Gastrocnemius medialis (tissue), 4 donors: ENCODE results near the gene TAS2R30. TPM values are rescaled to one million over a fixed set of nuclear protein-coding genes. Genes with fewer than 3 reads are reported as not detected.
A peak's percentile ranks its signal among the peaks of the same experiment; 100 is the strongest.

Experiments used
- ATAC-seq, 2 donors: fragments of 150-250 bp; one replicate each; pipeline ENCODE4 v1.9.1; 2016
- DNase-seq, 2 donors: peaks; one replicate each; pipeline ENCODE4 v3.0.0-alpha.2; 2019
- H3K27ac ChIP-seq, 4 donors: fragments of 200-600 bp; sonication (generic); 1 replicate in 1 of 4; 2 replicates in 3 of 4; pipeline ENCODE4 v1.5.1; 2016 to 2018; ENCODE audit warnings: mild to moderate bottlenecking in 2 of 4, moderate library complexity in 1 of 4
- H3K27me3 ChIP-seq, 3 donors: fragments of 200-600 bp; sonication (generic) in 2 of 3; 1 replicate in 1 of 3; 2 replicates in 2 of 3; pipeline versions ENCODE4 v1.5.1 to v1.6.0; 2016 to 2019; ENCODE audit warnings: mild to moderate bottlenecking in 1 of 3, moderate library complexity in 1 of 3
- H3K36me3 ChIP-seq, 2 donors: fragments of 200-600 bp; sonication (generic) in 1 of 2; one replicate each; pipeline ENCODE4 v1.5.1; 2017 to 2018
- H3K4me1 ChIP-seq, 2 donors: fragments of 200-600 bp; sonication (generic) in 1 of 2; one replicate each; pipeline ENCODE4 v1.5.1; 2016 to 2017; ENCODE audit warnings: mild to moderate bottlenecking in 2 of 2
- H3K4me3 ChIP-seq, 4 donors: fragments of 200-600 bp; sonication (generic) in 3 of 4; 1 replicate in 1 of 4; 2 replicates in 3 of 4; pipeline ENCODE4 v1.5.1; 2016 to 2019; ENCODE audit warnings: mild to moderate bottlenecking in 2 of 4
- H3K9me3 ChIP-seq, 3 donors: fragments of 200-600 bp; sonication (generic) in 2 of 3; 1 replicate in 1 of 3; 2 replicates in 2 of 3; pipeline ENCODE4 v1.5.1; 2016 to 2019
- POLR2A ChIP-seq, 2 donors: fragments of 450-650 bp; IDR thresholded peaks; one replicate each; pipeline ENCODE4 v1.6.1; 2017; ENCODE audit warnings: antibody characterized with exemption in 2 of 2, mild to moderate bottlenecking in 2 of 2, moderate library complexity in 2 of 2
- in situ Hi-C, 4 donors: fragments of 200-750 bp; cut with MboI; loops; one replicate each; pipeline versions ENCODE4 v1.15.0 to v1.8.0; 2017; ENCODE audit warnings: low sequenced_read_pairs in 4 of 4
- intact Hi-C: fragments of 100-400 bp; cut with DNase I; formaldehyde crosslinking; loops from one replicate; pipeline ENCODE4 v1.15.1; 2023; ENCODE audit warnings: low total_unique reads
- total RNA-seq, 4 donors: library from RNA; depleted of rRNA; stranded (reverse); fragments of >200 nt; gene quantifications; one replicate each; pipeline versions ENCODE4 v1.1.0 to v1.2.3, GENCODE V29; 2016
- TF ChIP-seq, protein P1 (sequence below), 5 experiments: fragments of 450-650 bp in 3 of 5; fragments of 200-600 bp in 2 of 5; sonication (generic) in 2 of 5; IDR thresholded peaks in 4 of 5; conservative IDR thresholded peaks in 1 of 5; 1 replicate in 4 of 5; 2 replicates in 1 of 5; pipeline ENCODE4 v1.5.1; 2016 to 2019; ENCODE audit warnings: antibody characterized with exemption in 5 of 5, mild to moderate bottlenecking in 3 of 5, moderate library complexity in 3 of 5

Gene TAS2R30
- total RNA-seq, 4 donors from 2014 or later, result 0.29 to 2.1 (median 0.34) TPM; not detected in 1

DNA sequence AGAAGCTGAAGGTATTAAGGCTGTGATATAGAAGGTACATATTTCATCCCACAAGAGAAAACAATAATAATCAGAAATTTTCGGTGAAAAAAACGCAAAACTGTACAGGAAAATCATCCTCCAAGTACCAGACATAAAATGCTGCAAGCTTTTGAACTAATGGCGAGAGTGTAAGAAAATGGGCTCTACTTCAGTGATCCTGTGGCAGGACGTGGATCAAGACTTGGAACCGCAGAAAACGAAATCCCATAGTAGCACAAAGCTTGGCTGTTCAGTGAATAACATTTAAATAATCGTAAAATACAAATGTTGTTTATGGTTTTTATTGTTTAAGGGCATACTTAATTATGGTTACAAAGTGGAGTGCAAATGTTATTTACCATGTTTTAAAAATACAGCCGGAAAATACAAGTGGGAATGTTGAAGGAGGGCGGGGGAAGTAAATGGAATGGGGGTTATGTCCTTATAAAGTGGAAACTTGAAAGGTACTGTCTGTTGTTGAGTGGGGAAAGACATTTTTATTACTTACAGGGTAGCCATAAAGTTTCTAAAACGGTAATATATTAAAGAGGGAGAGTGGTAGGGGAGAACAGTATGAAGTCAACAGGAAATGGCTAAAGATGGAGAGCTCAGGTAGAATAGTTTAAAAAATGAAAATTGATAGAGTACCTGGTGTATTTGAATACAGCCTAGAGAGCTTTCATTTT, 37.7 kb upstream of the TAS2R30 start:
- Histone ChIP-seq H3K4me3 (peak overlapping the region; percentile 80 to 90 (median 82)), H3K4me1 (peaks cover 34 to 36% of the 10 kb centered on the region in 2 donors), H3K27me3 (peaks cover 0 to 2% (median 0%) of the 10 kb centered on the region in 3 donors), H3K9me3 (no peaks in the 10 kb centered on the region), H3K27ac (peak overlapping the region; percentile 92 to 97 (median 96)), H3K36me3 (no peaks in the 10 kb centered on the region)
- no peak for ATAC-seq
- in situ Hi-C loops, result no loop called here
- intact Hi-C loops, result loop anchor here (1.0 to 10.0 kb wide), 2 partner anchors 483 to 560 kb away; no protein-coding TSS in a partner anchor
- TF ChIP-seq POLR2A (IDR thresholded peaks at IDR 0.05), result no peak
- TF ChIP-seq, protein P1, sequence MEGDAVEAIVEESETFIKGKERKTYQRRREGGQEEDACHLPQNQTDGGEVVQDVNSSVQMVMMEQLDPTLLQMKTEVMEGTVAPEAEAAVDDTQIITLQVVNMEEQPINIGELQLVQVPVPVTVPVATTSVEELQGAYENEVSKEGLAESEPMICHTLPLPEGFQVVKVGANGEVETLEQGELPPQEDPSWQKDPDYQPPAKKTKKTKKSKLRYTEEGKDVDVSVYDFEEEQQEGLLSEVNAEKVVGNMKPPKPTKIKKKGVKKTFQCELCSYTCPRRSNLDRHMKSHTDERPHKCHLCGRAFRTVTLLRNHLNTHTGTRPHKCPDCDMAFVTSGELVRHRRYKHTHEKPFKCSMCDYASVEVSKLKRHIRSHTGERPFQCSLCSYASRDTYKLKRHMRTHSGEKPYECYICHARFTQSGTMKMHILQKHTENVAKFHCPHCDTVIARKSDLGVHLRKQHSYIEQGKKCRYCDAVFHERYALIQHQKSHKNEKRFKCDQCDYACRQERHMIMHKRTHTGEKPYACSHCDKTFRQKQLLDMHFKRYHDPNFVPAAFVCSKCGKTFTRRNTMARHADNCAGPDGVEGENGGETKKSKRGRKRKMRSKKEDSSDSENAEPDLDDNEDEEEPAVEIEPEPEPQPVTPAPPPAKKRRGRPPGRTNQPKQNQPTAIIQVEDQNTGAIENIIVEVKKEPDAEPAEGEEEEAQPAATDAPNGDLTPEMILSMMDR (IDR thresholded peaks at IDR 0.05 in 4 of 5, conservative IDR thresholded peaks at IDR 0.05 in 1 of 5), result no peak
- no peak for DNase-seq

DNA sequence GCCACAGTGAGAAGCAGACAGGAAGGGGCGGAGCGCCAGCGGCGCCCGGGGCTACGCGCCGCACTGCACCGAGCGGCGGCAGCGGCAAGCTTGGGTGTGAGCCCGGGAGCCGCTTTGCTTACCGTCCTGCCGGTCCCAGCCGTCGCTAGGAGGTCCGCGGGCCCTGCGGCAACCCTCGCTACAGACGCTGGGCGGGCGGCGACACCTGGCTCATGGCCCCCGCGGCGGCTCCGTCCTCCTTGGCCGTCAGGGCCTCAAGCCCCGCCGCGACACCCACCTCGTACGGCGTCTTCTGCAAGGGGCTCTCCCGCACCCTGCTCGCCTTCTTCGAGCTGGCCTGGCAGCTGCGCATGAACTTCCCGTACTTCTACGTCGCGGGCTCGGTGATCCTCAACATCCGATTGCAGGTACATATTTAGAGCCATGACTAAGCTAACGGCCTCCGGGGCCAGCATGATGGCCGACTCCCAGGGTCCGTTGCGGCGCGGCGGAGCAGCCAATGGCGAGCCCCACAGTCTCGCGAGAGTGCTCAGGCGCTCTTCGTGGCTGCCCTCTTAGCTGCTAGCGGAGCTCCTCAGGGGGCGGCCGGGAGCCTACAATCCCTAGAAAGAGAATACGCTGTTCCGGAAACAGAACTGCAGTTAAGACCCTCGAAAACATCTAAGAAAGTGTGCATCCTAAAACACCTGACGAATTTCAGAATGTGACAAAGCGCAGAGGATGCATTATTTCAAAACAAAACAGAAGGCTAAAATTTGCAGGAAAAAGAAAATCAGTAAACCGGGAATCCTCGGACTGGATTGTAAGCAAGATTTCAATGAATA, 36.9 kb upstream of the TAS2R30 start, which contains the start of gene SMIM10L1:
Gene SMIM10L1 (plus strand): TSS at position 50 of the 824 bp plus-strand sequence. CDS start 163 bp downstream, at position 213.
- peaks cover 34 to 44% of the 10 kb centered on the region in 2 donors for H3K4me1 ChIP-seq
- TF ChIP-seq, protein P1 (IDR thresholded peaks at IDR 0.05 in 4 of 5, conservative IDR thresholded peaks at IDR 0.05 in 1 of 5), result peak in 1 of 5 experiments; percentile 15
- TF ChIP-seq POLR2A (IDR thresholded peaks at IDR 0.05), result peak; percentile 75 to 80
- peak within 1 kb of the TSS; percentile 80 to 90 (median 82) for H3K4me3 ChIP-seq
- no peaks in the 10 kb centered on the region for H3K9me3 ChIP-seq
- H3K36me3 ChIP-seq, result no peaks in the 10 kb centered on the region
- H3K27ac ChIP-seq, result peak within 1 kb of the TSS; percentile 92 to 97 (median 96)
- ATAC-seq (peak; percentile 97 to 98), DNase-seq (peak; percentile 89 to 94)
- in situ Hi-C loops (no loop called here), intact Hi-C loops (loop anchor here (1.0 to 10.0 kb wide), 2 partner anchors 483 to 559 kb away; no protein-coding TSS in a partner anchor)
- H3K27me3 ChIP-seq, result peaks cover 0 to 2% (median 0%) of the 10 kb centered on the region in 3 donors

DNA sequence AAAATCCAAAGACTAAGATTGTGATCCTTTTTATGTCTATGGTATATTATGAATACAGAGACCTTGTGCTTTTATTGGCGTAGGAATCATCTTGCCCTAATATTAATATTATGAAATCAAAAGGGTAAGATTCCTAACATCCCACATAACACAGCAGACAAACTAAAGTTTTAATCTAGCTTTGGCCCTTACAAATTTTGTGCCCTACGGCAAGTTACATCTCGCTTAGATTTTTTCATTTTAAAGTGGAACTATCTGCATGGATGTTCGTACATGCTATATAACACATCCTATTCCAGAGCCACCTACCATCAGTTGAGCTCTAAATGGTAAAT, 36.3 kb upstream of the TAS2R30 start:
- no peak for DNase-seq
- Histone ChIP-seq H3K4me1 (peaks cover 34 to 48% of the 10 kb centered on the region in 2 donors), H3K9me3 (no peaks in the 10 kb centered on the region), H3K27me3 (peaks cover 0 to 2% (median 0%) of the 10 kb centered on the region in 3 donors), H3K4me3 (peak overlapping the region; percentile 80 to 90 (median 82)), H3K27ac (peak overlapping the region; percentile 92 to 97 (median 96)), H3K36me3 (no peaks in the 10 kb centered on the region)
- in situ Hi-C loops, result no loop called here
- intact Hi-C loops, result loop anchor here (1.0 to 10.0 kb wide), 2 partner anchors 484 to 558 kb away; no protein-coding TSS in a partner anchor
- no peak for ATAC-seq
- TF ChIP-seq, protein P1 (IDR thresholded peaks at IDR 0.05 in 4 of 5, conservative IDR thresholded peaks at IDR 0.05 in 1 of 5), result no peak
- no peak for TF ChIP-seq POLR2A (IDR thresholded peaks at IDR 0.05)

DNA sequence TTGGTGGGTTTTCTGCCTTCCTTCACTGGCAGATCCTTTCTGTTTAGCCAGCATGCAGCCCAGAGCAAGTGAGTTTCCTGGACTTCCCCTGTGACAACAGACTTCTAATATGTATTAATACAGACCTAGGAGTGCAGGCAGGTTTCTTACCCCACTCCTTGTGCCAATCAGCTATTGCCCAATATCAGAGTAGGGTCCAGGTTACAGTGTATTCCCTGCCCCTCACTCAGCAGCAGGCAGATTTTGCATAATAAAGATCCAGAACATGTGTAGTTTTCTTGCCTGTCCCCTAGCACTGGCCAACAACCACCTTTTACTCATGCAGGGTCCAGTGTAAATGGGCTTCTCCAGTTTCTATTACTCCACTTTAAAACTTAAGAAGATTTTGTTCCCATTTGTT, 31.9 kb upstream of the TAS2R30 start:
- intact Hi-C loops, result no loop called here
- ATAC-seq, result no peak
- peaks cover 0 to 2% (median 0%) of the 10 kb centered on the region in 3 donors for H3K27me3 ChIP-seq
- in situ Hi-C loops, result no loop called here
- TF ChIP-seq POLR2A (IDR thresholded peaks at IDR 0.05), result no peak
- TF ChIP-seq, protein P1 (IDR thresholded peaks at IDR 0.05 in 4 of 5, conservative IDR thresholded peaks at IDR 0.05 in 1 of 5), result no peak
- H3K9me3 ChIP-seq, result no peaks in the 10 kb centered on the region
- H3K4me3 ChIP-seq, result no peak overlapping the region
- no peaks in the 10 kb centered on the region for H3K36me3 ChIP-seq
- H3K27ac ChIP-seq, result no peak overlapping the region
- DNase-seq, result no peak
- H3K4me1 ChIP-seq, result peaks cover 22 to 36% of the 10 kb centered on the region in 2 donors
